Brain (organoid and tissue), 1 donor: Measurements from ENCODE around the gene RAB6D. TPM values are rescaled to one million over a fixed set of nuclear protein-coding genes. Genes with fewer than 3 reads are reported as not detected.

Experiments used
- polyA plus RNA-seq: library from polyadenylated mRNA; stranded (reverse); fragments of 350-450 nt; fragmentation: Illumina TruSeq; extraction: RNeasy Lipid Tissue Mini Kit (QIAGEN cat#74804); gene quantifications from one replicate; pipeline ENCODE4 v1.2.3, GENCODE V29; 2015; ENCODE audit warnings: low read depth, low replicate concordance; ENCODE audit not compliant: insufficient read depth

RAB6D gene
- polyA plus RNA-seq, 1 donor from 2014 or later: 0.17 TPM

Other genes starting within 250 kb of the RAB6D start
- gene POTEE, start 154.6 kb downstream of the RAB6D start, polyA plus RNA-seq: not detected
- gene TUBA3D, start 112.0 kb upstream of the RAB6D start, polyA plus RNA-seq: 0.36 TPM
- 191 TPM for gene MZT2A, start 128.2 kb upstream of the RAB6D start, polyA plus RNA-seq
- 32.3 TPM for gene CCDC74A, start 163.7 kb upstream of the RAB6D start, polyA plus RNA-seq